ENCODE data around the gene USH1G.
A peak's percentile ranks its signal among the peaks of the same experiment; 100 is the strongest.
"Not testable (repeated sequence)": the region's sequence is repeated elsewhere in the genome, so short reads cannot be mapped to it uniquely, and the experiment has no call there.

Gene USH1G

GRCh38 chr17:74922694-74923537, at the start of gene USH1G:
Gene USH1G, minus strand, starts transcription at chr17:74923255. Its CDS starts 182 bp downstream, at chr17:74923073.
- DNase-seq, result no peak

DNA sequence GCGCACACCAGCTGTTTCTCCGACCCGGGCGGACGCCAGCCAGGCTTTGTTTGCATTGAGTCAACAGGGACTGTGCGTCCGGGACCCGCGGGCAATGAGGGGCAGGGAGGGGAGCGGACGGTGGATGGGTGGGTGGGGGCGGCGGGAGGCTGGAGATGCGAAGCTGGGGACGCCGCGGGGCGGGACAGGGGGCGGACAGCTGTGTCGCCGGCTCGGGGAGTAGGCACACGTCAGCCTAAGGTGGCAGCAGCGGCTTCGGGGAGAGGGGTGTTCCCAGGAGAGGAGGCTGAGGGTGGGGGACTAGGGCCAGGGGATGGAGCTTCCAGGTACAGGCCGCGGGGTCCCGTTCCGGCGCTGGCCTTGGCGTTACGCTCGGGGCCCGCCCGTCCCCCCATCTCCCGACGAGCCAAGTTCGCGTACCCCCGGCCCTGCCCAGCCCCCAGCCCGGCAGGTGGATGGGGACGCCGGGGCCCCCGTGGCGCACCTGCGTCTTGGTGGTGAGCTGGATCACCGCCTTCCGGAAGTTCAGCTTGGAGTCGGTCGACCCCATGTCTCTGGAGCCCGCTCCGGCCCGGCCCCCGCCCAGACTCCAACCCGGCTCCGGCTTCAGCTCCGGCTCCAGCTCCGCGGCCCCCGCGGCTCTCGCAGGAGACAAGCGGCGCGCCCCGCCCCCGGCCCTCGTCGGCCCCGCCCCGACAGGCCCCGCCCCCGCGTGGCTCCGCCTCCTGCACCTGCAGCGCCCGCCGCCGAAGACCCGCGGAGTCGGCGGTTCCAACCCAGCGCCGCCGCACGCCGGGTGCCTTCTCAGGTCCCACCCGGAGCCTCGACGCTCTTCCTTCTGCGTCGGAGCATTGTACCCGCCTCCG, 49.3 kb upstream of the USH1G start, which contains the start of gene HID1:
Gene HID1, minus strand, starts transcription at position 653 of the 866 bp plus-strand sequence. Its CDS starts 103 bp downstream, at position 550.
- DNase-seq, result peak; percentile 27

DNA sequence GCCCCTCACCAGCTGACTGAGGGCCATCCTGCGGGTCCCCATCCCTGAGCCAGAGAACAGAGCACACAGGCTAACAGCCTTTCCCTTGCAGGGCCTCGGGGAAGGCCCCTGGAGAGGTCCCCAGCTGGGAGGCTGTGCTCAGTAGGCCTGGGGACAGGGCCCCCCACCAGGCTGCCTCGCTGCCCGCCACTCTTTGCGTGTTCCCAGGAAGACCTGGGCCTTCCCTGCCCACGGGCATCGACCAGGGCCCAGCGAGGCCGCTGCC, 48.7 kb upstream of the USH1G start:
- DNase-seq, result no peak

GRCh38 chr17:74971069-74971841, 48.2 kb upstream of the USH1G start:
- DNase-seq, result no peak

DNA sequence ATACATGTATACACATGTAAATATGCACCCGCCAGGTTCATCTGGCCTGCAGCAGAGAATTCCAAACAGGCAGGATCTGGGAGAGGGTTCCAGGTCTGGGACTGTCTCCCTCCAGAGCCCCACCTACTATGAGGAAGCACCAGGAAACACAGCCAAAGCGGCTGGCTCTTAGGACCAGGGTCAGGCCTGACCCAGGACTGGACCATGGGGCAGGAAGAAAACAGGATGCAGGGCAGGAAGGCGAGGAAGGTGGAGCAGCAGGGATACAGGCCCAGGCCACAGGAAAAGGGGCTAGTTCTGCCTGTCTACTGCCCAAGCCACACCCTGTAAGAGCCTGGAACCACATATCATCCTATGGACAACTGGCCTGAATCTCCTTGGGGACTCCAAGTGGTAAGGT, 47.3 kb upstream of the USH1G start:
- DNase-seq, result no peak

- DNase-seq, result not testable (repeated sequence)
Measured at GRCh38 chr17:74969501-74969900, 46.4 kb upstream of the USH1G start.

DNA sequence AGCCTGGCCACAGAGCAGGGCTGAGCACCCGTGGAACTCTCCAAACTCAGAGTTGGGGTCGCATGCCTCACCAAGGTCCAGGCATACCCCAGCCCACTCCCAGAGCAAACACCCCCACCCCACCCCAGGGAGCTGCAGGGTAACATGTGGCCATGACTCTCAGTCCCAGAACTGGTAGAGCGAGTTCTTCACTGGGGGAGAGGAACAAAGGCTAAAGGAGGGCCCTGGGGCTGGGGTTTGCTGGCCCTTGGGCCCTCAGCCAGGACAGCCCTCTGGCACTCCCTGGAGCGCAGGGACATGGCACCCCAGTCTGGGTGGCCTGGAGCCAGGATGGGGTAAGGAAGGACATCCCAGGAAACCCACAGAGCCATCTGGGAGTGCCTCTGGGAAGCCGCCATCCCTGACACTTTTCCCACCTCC, 45.3 kb upstream of the USH1G start:
- DNase-seq, result no peak

- DNase-seq, result no peak
Measured at GRCh38 chr17:74964988-74965622, 42.0 kb upstream of the USH1G start.

- no peak for DNase-seq
Measured at GRCh38 chr17:74964246-74964761, 41.2 kb upstream of the USH1G start.

DNA sequence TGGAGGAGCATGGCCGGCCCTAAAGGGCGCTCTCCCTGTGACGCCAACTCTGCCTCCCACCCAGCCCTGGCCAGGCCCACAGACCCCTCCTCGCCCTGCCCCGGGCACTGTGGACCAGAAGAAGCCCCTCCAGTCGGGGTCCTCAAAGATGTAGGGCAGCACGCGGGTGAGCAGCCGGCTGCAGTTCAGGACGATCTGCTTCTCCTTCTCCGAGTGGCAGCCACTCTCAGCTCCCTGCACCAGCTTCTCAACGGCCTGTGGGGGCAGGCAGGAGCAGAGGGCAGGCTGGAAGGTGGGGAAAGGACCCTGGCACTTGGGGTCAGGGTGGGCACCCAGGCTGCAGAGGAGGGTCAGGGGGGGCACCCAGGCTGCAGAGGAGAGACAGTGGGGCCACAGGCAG, 40.6 kb upstream of the USH1G start:
- DNase-seq, result no peak

GRCh38 chr17:74962622-74963394, 39.8 kb upstream of the USH1G start:
- DNase-seq, result no peak

DNA sequence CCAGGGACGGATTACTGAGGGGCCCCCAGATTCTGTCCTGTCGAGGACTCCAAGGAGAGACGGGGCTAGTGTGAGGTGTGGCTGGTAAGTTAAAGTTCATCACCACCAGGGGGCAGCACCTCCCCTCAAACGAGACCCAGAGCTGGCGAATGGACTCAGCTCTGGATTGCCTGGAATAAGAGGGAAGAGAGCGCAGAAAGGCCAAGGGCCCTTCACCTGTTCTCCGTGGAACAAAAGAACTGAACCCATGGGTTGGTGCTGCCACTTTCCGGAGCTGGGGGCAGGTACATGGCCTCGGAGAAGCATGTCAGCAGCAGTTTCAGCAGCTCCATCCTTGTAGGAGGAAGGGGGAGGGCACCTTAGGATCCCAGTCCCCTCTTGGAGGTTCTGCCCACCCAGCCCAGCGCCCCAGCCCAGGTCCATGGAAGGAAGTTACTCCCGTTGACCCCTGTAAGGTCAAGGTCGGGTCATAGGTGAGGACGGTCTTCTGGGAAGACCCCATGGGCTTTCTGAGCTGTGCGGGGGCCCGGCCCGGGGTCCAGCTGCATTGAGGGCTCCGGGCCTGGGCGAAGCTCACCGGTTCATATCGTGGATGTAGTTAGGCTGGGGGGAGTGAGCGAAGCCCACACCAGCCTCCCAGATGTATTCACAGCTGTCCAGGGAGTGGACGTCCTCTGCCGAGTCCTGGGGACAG, 38.7 kb upstream of the USH1G start:
- peak; percentile 75 for DNase-seq

GRCh38 chr17:74960570-74961342, 37.7 kb upstream of the USH1G start:
- DNase-seq, result no peak

DNA sequence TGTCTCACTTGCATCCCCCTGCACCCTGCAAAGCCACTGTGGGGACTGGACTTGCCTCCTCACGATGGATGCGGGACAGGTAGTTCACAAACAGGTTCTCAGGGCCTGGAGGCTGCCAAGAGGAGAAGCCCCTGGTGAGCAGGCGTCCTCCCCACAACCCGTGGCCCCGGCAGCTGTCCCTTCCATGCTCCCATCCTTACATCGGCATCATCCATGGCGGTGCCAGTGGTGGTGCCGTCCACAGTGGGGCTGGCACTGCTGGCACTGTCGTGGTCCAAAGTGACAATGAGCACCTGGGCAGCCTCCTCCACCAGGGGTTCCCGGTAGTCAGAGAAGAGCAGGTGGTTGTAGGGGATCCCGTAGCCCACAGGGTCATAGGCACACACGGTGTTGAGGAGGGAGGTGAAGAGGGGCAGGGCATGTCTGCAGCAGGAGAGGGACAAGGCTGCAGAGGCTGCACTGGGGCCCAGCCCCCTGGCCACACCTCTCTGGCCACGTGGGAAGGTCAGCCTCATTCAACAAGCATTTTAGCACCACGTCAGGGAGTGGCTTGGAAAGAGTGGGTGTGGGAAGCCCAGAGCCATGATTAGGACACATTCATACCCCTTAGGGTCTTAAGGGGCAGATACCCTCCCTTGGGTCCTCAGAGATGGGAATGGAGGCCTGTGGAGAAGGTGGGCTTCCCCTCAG, 36.9 kb upstream of the USH1G start:
- no peak for DNase-seq

DNA sequence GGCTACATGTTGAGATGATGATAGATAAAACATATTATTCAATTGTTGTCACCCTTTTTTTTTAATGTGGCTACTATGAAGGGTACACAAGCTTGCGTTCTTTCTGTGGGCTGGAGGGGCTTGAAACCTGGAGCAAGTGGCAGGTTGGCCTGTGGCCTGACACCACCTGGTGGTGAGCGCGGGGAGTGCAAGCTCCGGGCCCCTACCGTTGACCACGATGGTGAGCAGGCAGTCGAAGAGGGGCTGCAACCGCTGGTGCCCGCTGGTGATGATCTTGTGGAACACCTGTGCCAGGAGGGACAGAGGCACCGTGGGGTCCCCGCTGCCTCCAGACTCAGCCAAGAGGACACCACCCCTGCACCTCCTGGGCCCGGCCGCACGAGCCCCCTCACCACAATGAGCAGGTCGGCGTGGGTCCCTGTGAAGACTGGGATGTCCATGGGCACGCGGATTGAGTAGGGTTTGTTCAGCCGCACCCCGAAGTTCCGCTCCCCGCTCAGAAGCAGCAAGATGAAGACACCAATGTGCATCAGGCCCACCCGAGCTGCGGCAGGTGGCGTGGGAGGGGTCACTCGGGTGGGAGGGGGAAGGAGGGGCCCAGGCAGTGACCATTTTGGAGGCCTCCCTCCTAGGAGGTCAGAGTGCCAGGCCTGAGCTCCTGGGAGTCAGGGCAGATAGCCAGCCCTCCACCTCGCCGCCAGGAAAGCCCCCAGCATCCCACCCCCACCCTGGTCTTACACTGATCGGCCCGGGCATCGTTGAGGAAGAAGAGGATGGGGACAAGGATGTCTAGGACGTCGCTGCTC, 35.1 kb upstream of the USH1G start:
- DNase-seq, result no peak

DNA sequence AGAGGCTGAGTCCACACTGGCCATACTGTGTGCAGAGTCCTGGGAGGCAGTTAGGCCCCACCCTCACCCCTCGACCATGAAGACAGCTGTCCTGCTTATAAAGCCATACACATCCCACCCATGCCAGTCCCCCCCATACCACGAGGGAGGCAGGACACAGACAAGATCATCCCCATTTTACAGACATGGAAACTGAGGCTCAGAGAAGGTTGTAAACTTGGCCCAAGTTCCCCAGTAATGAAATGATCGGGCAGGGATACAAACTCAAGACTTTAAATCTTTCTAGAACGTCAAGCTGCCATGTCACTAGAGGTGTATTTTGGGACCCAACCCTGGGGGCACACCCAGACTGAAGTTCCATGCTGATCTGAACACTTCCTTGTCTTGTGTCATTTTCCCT, 33.0 kb upstream of the USH1G start:
- DNase-seq, result no peak

GRCh38 chr17:74954665-74955421, 31.8 kb upstream of the USH1G start:
- no peak for DNase-seq

DNA sequence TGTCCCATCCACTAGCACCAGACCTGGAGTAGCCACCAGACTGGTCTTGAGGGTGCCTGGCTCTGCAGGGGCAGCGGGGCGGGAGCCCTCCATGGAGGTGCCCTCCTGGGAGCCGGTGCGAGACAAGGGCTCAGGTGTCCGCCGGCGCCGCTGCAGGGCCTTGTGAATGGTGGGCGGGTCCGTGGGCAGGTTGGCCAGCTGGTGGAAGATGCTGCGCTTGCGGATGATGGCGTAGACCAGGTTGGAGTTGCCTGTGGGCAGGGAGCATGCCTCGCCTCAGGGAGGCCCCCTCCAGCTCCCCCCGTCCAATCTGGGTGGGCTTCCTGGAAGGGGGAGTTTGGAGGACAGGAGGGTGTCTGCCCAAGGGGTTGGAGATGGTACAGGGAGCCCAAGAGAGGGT, 31.1 kb upstream of the USH1G start:
- DNase-seq, result no peak

Measured in NCI-H1048 (cell line).